HCT116 (cell line): ENCODE data around the gene MTM1. TPM values are rescaled to one million over a fixed set of nuclear protein-coding genes. Genes with fewer than 3 reads are reported as not detected.

ENCODE experiments used
- ATAC-seq: fragments of 200-7000 bp; cut with Tn5 transposase; 2 replicates; pipeline ENCODE4 v1.9.1; 2020; ENCODE audit warnings: mild to moderate bottlenecking, moderate library complexity
- BruUV-seq: library from RNA; stranded (reverse); fragments of 400-500 nt; replicated peaks from 2 replicates; lab custom pipeline; 2021; lab: Mats Ljungman, UMichigan
- CTCF ChIA-PET: fragments of 300-600 bp; sonication (Branson Sonifier 250); formaldehyde crosslinking; loops from one replicate; lab custom pipeline; 2021; ENCODE audit warnings: antibody characterized with exemption; lab: Charles Lee
- POLR2A ChIA-PET: fragments of 300-600, 350-600 bp; sonication (Branson Sonifier 250); formaldehyde crosslinking; loops from one replicate; lab custom pipeline; 2021; ENCODE audit warnings: antibody characterized with exemption; lab: Charles Lee
- RAD21 ChIA-PET, 2 experiments: fragments of 300-600 bp; sonication (Branson Sonifier 250); formaldehyde crosslinking; loops; one replicate each; lab custom pipeline; 2023; ENCODE audit warnings: low total read pairs in 2 of 2; ENCODE audit not compliant: uncharacterized antibody in 2 of 2, unreplicated experiment in 2 of 2, low non-redundant PET in 1 of 2; lab: Charles Lee
- DNase-seq: peaks from one replicate; pipeline ENCODE4 v3.0.0-alpha.2; 2010; ENCODE audit warnings: low read depth, low spot score
- H2AFZ ChIP-seq: fragments of 200-600 bp; shearing (Covaris generic), sonication (generic); 2 replicates; pipeline ENCODE4 v1.6.1; 2017; ENCODE audit warnings: low read depth, mixed run types, mixed read lengths, antibody characterized with exemption, low read length; ENCODE audit not compliant: poor library complexity, severe bottlenecking
- H3K27ac ChIP-seq: 2 replicates; pipeline ENCODE4 v1.5.1; 2012; ENCODE audit warnings: low read depth, low read length
- H3K27me3 ChIP-seq: fragments of 200-600 bp; sonication (generic); 2 replicates; pipeline ENCODE4 v1.6.1; 2016; ENCODE audit warnings: mixed run types, low read length, mixed read lengths; ENCODE audit not compliant: insufficient read depth
- H3K36me3 ChIP-seq, 2 experiments: fragments of 200-500 bp in 1 of 2; fragments of 200-600 bp in 1 of 2; sonication (Bioruptor generic) in 1 of 2; sonication (generic) in 1 of 2; 2 replicates each; pipeline versions ENCODE4 v1.5.1 to v1.6.1; 2014 to 2016; ENCODE audit warnings: low read length in 2 of 2, inconsistent platforms in 1 of 2, mixed read lengths in 1 of 2, mixed run types in 1 of 2; ENCODE audit not compliant: insufficient read depth in 2 of 2, control insufficient read depth in 1 of 2
- H3K4me1 ChIP-seq, 2 experiments: fragments of 200-600 bp in 1 of 2; sonication (generic) in 1 of 2; 2 replicates each; pipeline versions ENCODE4 v1.5.1 to v1.6.1; 2012 to 2017; ENCODE audit warnings: low read length in 2 of 2, inconsistent platforms in 1 of 2, mild to moderate bottlenecking in 1 of 2, mixed read lengths in 1 of 2, mixed run types in 1 of 2, moderate library complexity in 1 of 2; ENCODE audit not compliant: insufficient read depth in 2 of 2, control insufficient read depth in 1 of 2
- H3K4me2 ChIP-seq: fragments of 200-600 bp; sonication (generic); 2 replicates; pipeline ENCODE4 v1.6.1; 2017; ENCODE audit warnings: mixed run types, low read length, mixed read lengths
- H3K4me3 ChIP-seq, 2 experiments: fragments of 200-600 bp in 1 of 2; sonication (generic) in 1 of 2; replicated peaks in 1 of 2; 2 replicates each; pipeline ENCODE4 v1.5.1; 2011 to 2016; ENCODE audit warnings: low read length in 2 of 2, control low read depth in 1 of 2, low read depth in 1 of 2, mild to moderate bottlenecking in 1 of 2, mixed read lengths in 1 of 2, mixed run types in 1 of 2
- H3K79me2 ChIP-seq: fragments of 200-600 bp; sonication (generic); 2 replicates; pipeline ENCODE4 v1.6.1; 2017; ENCODE audit warnings: mild to moderate bottlenecking, mixed run types, low read length, moderate library complexity, mixed read lengths; ENCODE audit not compliant: insufficient read depth
- H3K9ac ChIP-seq: fragments of 200-600 bp; sonication (generic); 2 replicates; pipeline ENCODE4 v1.6.1; 2016; ENCODE audit warnings: low read length, mixed read lengths
- H3K9me2 ChIP-seq: fragments of 200-600 bp; sonication (generic), shearing (Covaris generic); 2 replicates; pipeline ENCODE4 v1.6.1; 2017; ENCODE audit warnings: mixed run types, mild to moderate bottlenecking, moderate library complexity; ENCODE audit not compliant: insufficient read depth
- H3K9me3 ChIP-seq, 2 experiments: fragments of 200-500 bp in 1 of 2; fragments of 200-600 bp in 1 of 2; sonication (Bioruptor generic) in 1 of 2; sonication (generic) in 1 of 2; 2 replicates each; pipeline ENCODE4 v1.6.1; 2014 to 2017; ENCODE audit warnings: low read length in 2 of 2, mixed read lengths in 2 of 2, inconsistent platforms in 1 of 2, low read depth in 1 of 2, mild to moderate bottlenecking in 1 of 2, mixed run types in 1 of 2, moderate library complexity in 1 of 2; ENCODE audit not compliant: control insufficient read depth in 1 of 2, insufficient read depth in 1 of 2
- H4K20me1 ChIP-seq: fragments of 200-600 bp; sonication (generic), shearing (Covaris generic); 2 replicates; pipeline ENCODE4 v1.6.1; 2017; ENCODE audit warnings: mixed run types, mild to moderate bottlenecking, moderate library complexity; ENCODE audit not compliant: insufficient read depth
- CEBPB ChIP-seq: IDR thresholded peaks from 2 replicates; pipeline ENCODE4 v1.6.1; 2012; ENCODE audit warnings: low read depth
- CTCF ChIP-seq, 3 experiments: fragments of 200-600 bp in 1 of 3; sonication (generic) in 1 of 3; IDR thresholded peaks in 2 of 3; conservative IDR thresholded peaks in 1 of 3; 2 replicates each; pipeline ENCODE4 v1.5.1; 2012 to 2017; ENCODE audit warnings: low read depth in 2 of 3, low read length in 2 of 3, antibody characterized with exemption in 1 of 3, borderline replicate concordance in 1 of 3, control low read depth in 1 of 3, mild to moderate bottlenecking in 1 of 3, mixed read lengths in 1 of 3, mixed run types in 1 of 3, moderate library complexity in 1 of 3; ENCODE audit not compliant: insufficient read depth in 1 of 3
- EGR1 ChIP-seq: IDR thresholded peaks from 2 replicates; pipeline ENCODE4 v1.6.1; 2012; ENCODE audit warnings: low read depth
- FOSL1 ChIP-seq: IDR thresholded peaks from 2 replicates; pipeline ENCODE4 v1.6.1; 2012; ENCODE audit warnings: low read depth
- JUND ChIP-seq: IDR thresholded peaks from 2 replicates; pipeline ENCODE4 v1.6.1; 2012
- POLR2AphosphoS5 ChIP-seq: IDR thresholded peaks from 2 replicates; pipeline ENCODE4 v1.6.1; 2011; ENCODE audit warnings: mild to moderate bottlenecking, low read depth, low read length, moderate library complexity
- RAD21 ChIP-seq: IDR thresholded peaks from 2 replicates; pipeline ENCODE4 v1.6.1; 2012; ENCODE audit warnings: low read depth, mild to moderate bottlenecking
- REST ChIP-seq: IDR thresholded peaks from 2 replicates; pipeline ENCODE4 v1.6.1; 2012; ENCODE audit warnings: low read depth
- SIN3A ChIP-seq: IDR thresholded peaks from 2 replicates; pipeline ENCODE4 v1.6.1; 2012; ENCODE audit warnings: low read depth
- SP1 ChIP-seq: IDR thresholded peaks from 2 replicates; pipeline ENCODE4 v1.6.1; 2012; ENCODE audit warnings: low read depth
- SRF ChIP-seq: IDR thresholded peaks from 2 replicates; pipeline ENCODE4 v1.6.1; 2012; ENCODE audit warnings: low read depth
- TCF7L2 ChIP-seq: IDR thresholded peaks from 2 replicates; pipeline ENCODE4 v1.7.0; 2011; ENCODE audit warnings: borderline replicate concordance, inconsistent platforms; ENCODE audit not compliant: insufficient read depth, insufficient read length; ENCODE audit errors: extremely low read depth
- YY1 ChIP-seq: IDR thresholded peaks from 2 replicates; pipeline ENCODE4 v1.6.1; 2011; ENCODE audit warnings: low read length, low read depth, moderate library complexity, mild to moderate bottlenecking; ENCODE audit not compliant: insufficient replicate concordance; ENCODE audit errors: extremely low read depth
- intact Hi-C: fragments of 100-400 bp; cut with micrococcal nuclease; formaldehyde crosslinking; loops from 2 replicates; pipeline ENCODE4 v1.10.0; 2022
- total RNA-seq: library from RNA; stranded (reverse); gene quantifications from one replicate; pipeline ENCODE4 v1.2.1, GENCODE V29; 2021; ENCODE audit not compliant: unreplicated experiment
- TF ChIP-seq, protein P1 (sequence below): IDR thresholded peaks from 2 replicates; pipeline ENCODE4 v1.6.1; 2012
- TF ChIP-seq, protein P2 (sequence below): IDR thresholded peaks from 2 replicates; pipeline ENCODE4 v1.6.1; 2012

Gene MTM1
- total RNA-seq, 1 experiment from 2014 or later: 6.5 TPM

DNA sequence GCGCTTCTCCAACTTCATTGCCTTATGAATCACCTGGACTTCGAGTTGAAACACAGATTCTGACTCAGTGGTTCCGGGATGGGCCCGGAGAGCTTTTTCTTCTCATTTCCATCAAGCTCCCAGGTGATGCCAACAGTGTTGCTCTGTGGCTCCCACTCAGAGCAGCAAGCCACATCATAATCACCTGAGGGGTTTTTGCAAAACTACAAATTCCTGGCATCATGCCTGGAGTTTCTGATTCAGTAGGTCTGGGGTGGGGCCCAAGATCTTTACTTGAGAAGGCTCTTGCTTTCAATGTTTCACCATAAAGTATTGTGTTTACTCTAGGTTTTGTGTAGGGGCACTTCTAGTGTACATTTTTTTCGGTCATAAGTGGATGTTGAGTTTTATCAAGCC lies 7.0 kb downstream of the MTM1 start:
- ATAC-seq: peak; percentile 78
- Histone ChIP-seq H3K4me2 (peak overlapping the region; percentile 66), H3K27ac (peak overlapping the region; percentile 45; the same call in 1 of the 2 replicates), H3K4me1 (peaks cover 21 to 53% of the 10 kb centered on the region in 2 experiments), H3K79me2 (peaks cover 6% of the 10 kb centered on the region; the same call in 1 of the 2 replicates), H3K9me3 (no peaks in the 10 kb centered on the region), H3K9me2 (no peaks in the 10 kb centered on the region)
- intact Hi-C loops: no loop called here
- CTCF ChIA-PET: no interaction called here
- DNase-seq: peak; percentile 72
- TF ChIP-seq FOSL1: peak; percentile 62
- peak; percentile 62; the same call in 1 of the 2 replicates for TF ChIP-seq JUND
- peak; percentile 49 for TF ChIP-seq CEBPB
- TF ChIP-seq RAD21: no peak
- TF ChIP-seq POLR2AphosphoS5: peak; percentile 52; the same call in 1 of the 2 replicates
- peak; percentile 37; the same call in 1 of the 2 replicates for TF ChIP-seq SP1
- TF ChIP-seq, all 23 proteins: peak for 5
- peak overlapping the region; percentile 35; the same call in 1 of the 2 replicates for H3K9ac ChIP-seq
- no peak overlapping the region for H2AFZ ChIP-seq
- no peaks in the 10 kb centered on the region for H3K27me3 ChIP-seq
- ChIA-PET RAD21 (no interaction called here), POLR2A (no interaction called here)
- H3K4me3 ChIP-seq: peak overlapping the region in 1 of 2 experiments; percentile 23; a peak in 1 of 4 replicates
- no peaks in the 10 kb centered on the region for H4K20me1 ChIP-seq
- H3K36me3 ChIP-seq: no peaks in the 10 kb centered on the region
- no TSS peak for BruUV-seq

DNA sequence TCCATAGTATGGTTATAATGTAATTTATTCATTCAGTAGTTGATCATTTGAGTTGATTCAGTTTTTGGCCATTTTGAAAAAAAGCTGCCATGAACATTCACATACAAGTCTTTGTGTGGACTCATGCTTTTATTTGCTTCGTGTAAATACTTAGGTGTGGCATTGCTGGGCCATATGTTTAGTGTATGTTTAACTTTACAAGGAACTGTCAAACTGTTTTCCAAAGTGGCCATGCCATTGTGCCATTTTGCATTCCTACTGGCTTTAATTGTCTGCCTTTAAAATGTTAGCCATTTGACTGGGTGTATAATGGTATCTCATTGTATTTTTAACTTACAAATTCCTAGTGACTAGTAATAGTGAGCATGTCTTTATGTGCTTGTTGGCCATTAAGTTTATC lies 8.8 kb downstream of the MTM1 start:
- peaks cover 30 to 61% of the 10 kb centered on the region in 2 experiments for H3K4me1 ChIP-seq
- ATAC-seq (no peak), DNase-seq (no peak)
- no peak overlapping the region for H2AFZ ChIP-seq
- H3K9me3 ChIP-seq: no peaks in the 10 kb centered on the region
- no peaks in the 10 kb centered on the region for H3K36me3 ChIP-seq
- H3K9ac ChIP-seq: no peak overlapping the region
- no peak overlapping the region for H3K4me3 ChIP-seq
- intact Hi-C loops: no loop called here
- POLR2A ChIA-PET: no interaction called here
- RAD21 ChIA-PET: no interaction called here
- no TSS peak for BruUV-seq
- H3K4me2 ChIP-seq: no peak overlapping the region
- H3K27ac ChIP-seq: no peak overlapping the region
- no peaks in the 10 kb centered on the region for H4K20me1 ChIP-seq
- H3K27me3 ChIP-seq: no peaks in the 10 kb centered on the region
- no peaks in the 10 kb centered on the region for H3K9me2 ChIP-seq
- CTCF ChIA-PET: no interaction called here
- H3K79me2 ChIP-seq: peaks cover 6% of the 10 kb centered on the region; the same call in 1 of the 2 replicates
- TF ChIP-seq, protein P1, sequence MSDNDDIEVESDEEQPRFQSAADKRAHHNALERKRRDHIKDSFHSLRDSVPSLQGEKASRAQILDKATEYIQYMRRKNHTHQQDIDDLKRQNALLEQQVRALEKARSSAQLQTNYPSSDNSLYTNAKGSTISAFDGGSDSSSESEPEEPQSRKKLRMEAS: no peak
- TF ChIP-seq, protein P2, sequence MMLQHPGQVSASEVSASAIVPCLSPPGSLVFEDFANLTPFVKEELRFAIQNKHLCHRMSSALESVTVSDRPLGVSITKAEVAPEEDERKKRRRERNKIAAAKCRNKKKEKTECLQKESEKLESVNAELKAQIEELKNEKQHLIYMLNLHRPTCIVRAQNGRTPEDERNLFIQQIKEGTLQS: no peak
- TF ChIP-seq TCF7L2: no peak
- TF ChIP-seq POLR2AphosphoS5: no peak
- no peak for TF ChIP-seq YY1
- TF ChIP-seq SIN3A: no peak
- no peak for TF ChIP-seq CTCF (IDR thresholded peaks at IDR 0.05 in 2 of 3, conservative IDR thresholded peaks at IDR 0.05 in 1 of 3; ENCODE audit: borderline replicate concordance in 1 of 3, insufficient read depth in 1 of 3, low read depth in 2 of 3, low read length in 2 of 3)
- TF ChIP-seq JUND: no peak
- TF ChIP-seq FOSL1: no peak
- TF ChIP-seq RAD21: no peak
- no peak for TF ChIP-seq EGR1
- TF ChIP-seq REST: no peak
- TF ChIP-seq SRF: no peak
